GM19239 (cell line): ENCODE data around the gene KREMEN2.

Source experiments
- DNase-seq: peaks from one replicate; pipeline ENCODE4 v3.0.0; 2011; ENCODE audit warnings: low spot score; ENCODE audit not compliant: insufficient read length
- FAIRE-seq: peaks from 2 replicates; lab custom pipeline; 2011; peaks lifted over from hg19 to GRCh38; lab: Jason Lieb, UNC

The KREMEN2 gene

DNA sequence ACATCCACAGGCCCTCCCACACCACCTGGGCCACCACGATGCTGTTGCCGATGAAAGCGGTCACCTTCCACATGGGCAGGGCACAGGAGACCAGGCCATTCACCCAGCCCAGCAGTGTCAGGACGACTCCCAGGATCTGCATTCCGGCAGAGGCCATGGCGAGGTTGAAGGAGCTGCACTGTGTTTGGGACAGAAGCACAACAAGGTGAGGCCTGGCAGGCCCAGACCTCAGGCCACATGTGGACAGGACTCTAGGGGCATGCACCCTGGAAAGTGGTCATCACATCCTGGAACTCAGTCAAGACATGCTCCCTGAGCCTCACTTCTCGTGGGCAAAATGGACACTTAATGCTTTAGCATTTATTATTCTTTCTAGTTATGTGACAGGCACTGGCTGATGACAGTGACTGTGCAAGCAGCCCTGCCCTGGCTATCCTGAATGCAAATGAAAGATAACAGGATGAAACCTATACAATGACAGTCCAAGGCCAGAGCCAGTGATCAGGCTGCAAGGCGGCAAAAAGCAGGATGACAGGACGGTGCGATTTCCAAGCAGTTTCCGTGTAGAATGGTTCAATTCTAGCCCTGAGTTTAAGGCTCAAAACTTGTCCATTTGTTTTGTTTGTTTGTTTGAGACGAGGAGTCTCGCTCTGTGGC is 51.9 kb downstream of the KREMEN2 start:
- no peak for FAIRE-seq

DNA sequence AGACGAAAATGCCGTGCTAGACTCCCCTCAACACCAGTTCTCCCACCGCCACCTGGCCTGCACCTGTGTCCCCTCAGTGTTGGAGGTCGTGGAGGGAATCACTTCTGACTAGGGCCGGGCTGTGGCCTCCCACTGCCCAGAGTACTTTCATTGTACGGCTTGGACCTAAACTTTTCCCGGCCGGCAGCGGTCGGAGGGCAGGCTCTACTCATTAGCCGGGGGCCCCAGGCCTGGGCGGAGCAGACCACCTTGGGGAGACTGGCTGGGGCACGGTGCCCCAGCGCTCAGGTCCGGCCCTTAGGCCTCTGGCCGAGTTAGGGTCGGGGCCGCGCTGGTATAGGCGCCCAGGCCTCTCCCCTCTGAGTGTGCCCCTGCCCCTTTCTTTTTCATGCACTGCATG is 53.3 kb downstream of the KREMEN2 start:
- DNase-seq (no peak), FAIRE-seq (no peak)

More for the DNA sequence above, 51.9 kb downstream of the KREMEN2 start:
- DNase-seq = no peak
